ENCODE results near the gene SESN3.
"Not testable (repeated sequence)": the region's sequence is repeated elsewhere in the genome, so short reads cannot be mapped to it uniquely, and the experiment has no call there.

SESN3 gene

DNA sequence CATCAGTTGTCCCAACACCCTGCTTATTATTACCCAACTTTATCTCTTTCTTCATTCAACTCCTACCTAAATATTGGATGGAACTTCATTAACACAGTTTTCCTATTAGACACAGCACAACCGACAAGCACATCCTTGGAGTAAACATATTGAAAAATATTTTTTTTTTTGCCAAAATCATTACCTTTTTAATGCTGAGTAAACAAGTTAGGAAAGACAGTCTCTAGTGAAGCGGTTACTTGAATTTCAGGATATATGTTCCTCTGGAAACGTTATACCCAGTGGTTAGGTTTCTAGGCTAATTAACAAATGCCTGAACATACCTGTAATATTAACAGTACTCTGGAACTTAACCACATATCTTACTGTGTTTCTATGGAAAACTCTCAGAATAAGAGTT, 11.4 kb downstream of the SESN3 start:
- H3K4me3 ChIP-seq (ENCODE audit: low read length): no peak overlapping the region
- no peak for TF ChIP-seq ZNF274 (IDR thresholded peaks at IDR 0.05; ENCODE audit: low read depth, low read length)

- no peak overlapping the region for H3K4me3 ChIP-seq (ENCODE audit: low read length)
- no peak for TF ChIP-seq ZNF274 (IDR thresholded peaks at IDR 0.05; ENCODE audit: low read depth, low read length)
Measured at GRCh38 chr11:95218149-95218548, 12.9 kb downstream of the SESN3 start.

DNA sequence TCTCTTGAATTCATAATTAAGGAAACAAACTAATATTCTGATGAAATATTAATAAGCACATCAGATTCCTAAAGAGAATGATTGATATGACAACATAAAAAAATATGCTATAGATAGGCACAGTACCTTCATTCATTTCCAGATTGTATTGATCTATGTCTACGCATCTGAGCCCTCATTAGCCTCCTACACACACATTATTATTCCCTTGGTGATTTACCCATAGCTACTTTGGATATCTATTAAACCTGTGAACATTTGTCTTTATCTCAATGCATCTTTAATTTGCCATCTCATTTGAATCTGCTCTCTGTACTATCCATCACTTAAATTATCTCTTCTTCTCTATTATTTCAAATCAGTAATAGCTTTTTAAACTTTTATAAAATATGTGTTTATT, 18.4 kb downstream of the SESN3 start:
- no peak overlapping the region for H3K4me3 ChIP-seq (ENCODE audit: low read length)
- TF ChIP-seq ZNF274 (IDR thresholded peaks at IDR 0.05; ENCODE audit: low read depth, low read length): no peak

- not testable (repeated sequence) for H3K4me3 ChIP-seq (ENCODE audit: low read length)
Measured at GRCh38 chr11:95209535-95209934, 21.5 kb downstream of the SESN3 start.

- no peak overlapping the region for H3K4me3 ChIP-seq (ENCODE audit: low read length)
- no peak for TF ChIP-seq ZNF274 (IDR thresholded peaks at IDR 0.05; ENCODE audit: low read depth, low read length)
Measured at GRCh38 chr11:95200781-95201457, 30.1 kb downstream of the SESN3 start.

DNA sequence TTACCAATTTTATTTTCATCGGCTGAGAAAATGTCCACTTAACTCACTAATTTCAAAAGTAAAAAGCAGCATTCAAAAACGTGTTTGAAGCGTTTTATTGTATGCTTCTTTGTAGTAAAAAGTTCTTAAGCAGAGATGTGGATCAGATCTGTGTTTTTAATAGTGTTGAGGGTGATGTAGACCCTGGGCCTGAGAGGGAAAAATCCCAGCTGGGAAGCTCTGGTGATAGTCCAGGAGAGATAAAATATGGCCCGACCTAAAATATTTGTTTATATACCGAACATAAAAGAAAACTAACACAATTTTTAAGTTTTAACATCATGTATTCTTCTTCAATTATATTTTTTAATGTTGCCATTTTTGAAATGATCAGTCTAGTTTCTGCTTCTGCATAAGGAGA, 35.2 kb downstream of the SESN3 start:
- no peak for TF ChIP-seq ZNF274 (IDR thresholded peaks at IDR 0.05; ENCODE audit: low read depth, low read length)
- H3K4me3 ChIP-seq (ENCODE audit: low read length): no peak overlapping the region

DNA sequence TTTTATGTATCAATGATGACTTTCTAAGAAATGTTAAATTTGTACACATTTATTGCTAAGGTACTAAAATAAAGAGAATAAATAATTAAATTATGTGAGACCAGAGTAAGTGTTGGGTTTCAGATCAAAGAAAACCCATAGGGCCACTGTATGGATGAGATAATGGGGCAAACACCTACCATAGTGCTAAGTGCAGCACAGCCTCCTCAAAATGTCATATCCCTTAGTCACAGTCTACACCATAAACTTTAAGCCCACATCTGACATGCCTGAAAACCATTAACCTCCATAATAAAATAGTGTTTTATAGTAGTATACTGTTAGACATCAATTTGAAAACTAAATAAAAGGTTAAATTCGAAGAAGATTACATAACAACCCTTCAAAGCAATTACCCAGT, 37.5 kb downstream of the SESN3 start:
- TF ChIP-seq ZNF274 (IDR thresholded peaks at IDR 0.05; ENCODE audit: low read depth, low read length): no peak
- H3K4me3 ChIP-seq (ENCODE audit: low read length): no peak overlapping the region

DNA sequence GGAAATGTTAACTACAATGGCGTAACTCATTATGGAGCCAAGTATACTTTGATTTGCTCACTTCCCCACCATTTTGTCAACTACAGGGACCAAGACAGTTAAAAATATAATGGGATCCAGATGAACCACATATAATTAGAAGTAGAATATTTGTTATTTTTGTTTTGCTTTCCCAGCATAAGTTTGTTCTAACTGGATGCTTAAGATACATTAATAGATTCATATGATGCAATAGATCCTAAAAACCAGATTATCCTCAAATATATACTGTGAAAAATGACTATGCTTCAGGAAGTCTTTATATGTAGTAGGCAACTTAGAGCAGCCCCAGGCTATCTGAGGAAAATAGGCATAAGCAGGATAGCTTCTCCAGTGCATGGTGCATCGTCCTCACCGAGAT, 38.3 kb downstream of the SESN3 start:
- no peak for TF ChIP-seq ZNF274 (IDR thresholded peaks at IDR 0.05; ENCODE audit: low read depth, low read length)
- H3K4me3 ChIP-seq (ENCODE audit: low read length): no peak overlapping the region

DNA sequence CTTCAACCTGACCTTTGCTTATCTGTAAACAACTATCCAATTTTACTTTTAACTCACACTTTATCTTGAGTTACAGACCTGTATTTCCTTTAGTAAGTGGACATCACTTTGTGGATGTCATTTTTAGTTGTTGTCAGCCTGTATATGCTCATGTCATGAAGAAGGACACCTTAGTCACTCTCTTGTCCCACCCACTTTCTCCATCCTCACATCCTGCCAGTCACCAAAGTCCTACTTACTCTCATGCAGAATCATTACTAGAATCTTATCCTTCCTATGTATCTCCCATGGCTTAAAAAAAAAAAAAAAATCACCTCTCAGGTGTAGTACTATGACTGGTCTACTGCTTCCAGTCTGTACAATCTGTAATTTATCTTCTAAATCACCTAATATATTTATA, 43.3 kb downstream of the SESN3 start:
- no peak overlapping the region for H3K4me3 ChIP-seq (ENCODE audit: low read length)
- no peak for TF ChIP-seq ZNF274 (IDR thresholded peaks at IDR 0.05; ENCODE audit: low read depth, low read length)

DNA sequence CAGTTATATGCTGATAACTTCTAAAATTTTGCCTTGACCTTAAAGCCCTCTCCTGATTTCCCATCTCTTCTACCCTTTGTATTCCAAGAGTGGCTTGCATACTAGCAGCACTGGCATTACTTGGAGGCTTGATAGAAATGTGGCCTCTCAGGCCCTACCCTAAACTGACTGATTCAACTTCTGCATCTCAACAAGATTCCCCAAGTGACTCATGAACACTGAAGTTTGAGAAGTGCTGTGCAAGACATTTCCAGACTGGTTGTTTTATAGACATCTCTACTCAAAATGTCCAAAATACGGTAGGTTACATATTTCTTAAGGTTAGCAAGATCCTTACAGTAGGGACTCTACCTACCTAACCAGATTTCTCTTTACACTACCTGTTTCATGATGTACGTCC, 48.6 kb downstream of the SESN3 start:
- no peak overlapping the region for H3K4me3 ChIP-seq (ENCODE audit: low read length)
- no peak for TF ChIP-seq ZNF274 (IDR thresholded peaks at IDR 0.05; ENCODE audit: low read depth, low read length)

DNA sequence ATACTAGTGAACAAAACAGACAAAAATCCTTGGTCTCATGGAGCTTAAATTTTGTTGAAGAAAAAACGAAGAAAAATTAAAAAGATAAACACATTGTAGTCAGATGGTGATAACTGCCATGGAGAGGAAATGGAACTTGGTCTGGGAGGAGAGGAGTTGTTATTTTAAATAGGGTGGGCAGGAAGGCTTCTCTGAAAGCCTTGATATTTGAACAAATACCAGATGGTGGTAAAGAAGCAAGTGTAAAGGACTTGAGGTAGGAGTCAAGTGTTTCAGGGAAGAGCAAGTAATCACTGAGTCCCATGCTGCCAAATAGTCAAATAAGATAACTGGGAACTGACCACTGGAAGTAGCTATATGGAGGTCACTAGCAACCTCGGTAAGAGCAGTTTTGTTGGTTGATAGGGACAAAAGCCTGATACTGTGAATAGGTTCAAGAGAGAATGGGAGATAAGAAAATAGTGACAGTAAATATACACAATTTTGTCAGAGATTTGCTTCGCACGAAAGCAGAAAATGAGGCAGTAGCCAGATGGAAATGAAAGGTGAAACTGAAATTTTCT, 55.1 kb downstream of the SESN3 start:
- TF ChIP-seq ZNF274 (IDR thresholded peaks at IDR 0.05; ENCODE audit: low read depth, low read length): no peak

DNA sequence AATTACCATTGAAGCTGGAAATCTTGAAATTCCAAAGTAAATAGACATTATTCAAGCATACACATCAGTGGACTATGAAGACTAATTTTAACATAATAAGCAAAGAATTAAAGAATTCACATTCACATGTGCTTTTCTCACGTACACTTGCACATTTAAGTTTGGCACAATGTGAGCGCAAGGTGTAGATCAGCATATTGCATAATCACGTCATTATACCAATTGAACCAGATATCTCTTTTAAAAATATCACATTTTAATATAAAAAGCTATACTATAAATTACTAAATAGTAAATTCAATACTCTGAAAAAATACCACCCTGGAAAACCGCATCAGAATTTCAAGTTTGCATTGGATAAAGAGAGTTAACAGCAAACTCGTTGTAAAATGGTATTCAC, 60.7 kb downstream of the SESN3 start:
- TF ChIP-seq ZNF274 (IDR thresholded peaks at IDR 0.05; ENCODE audit: low read depth, low read length): no peak
- H3K4me3 ChIP-seq (ENCODE audit: low read length): no peak overlapping the region

More for the DNA sequence above, 55.1 kb downstream of the SESN3 start:
- no peak overlapping the region for H3K4me3 ChIP-seq (ENCODE audit: low read length)

DNA sequence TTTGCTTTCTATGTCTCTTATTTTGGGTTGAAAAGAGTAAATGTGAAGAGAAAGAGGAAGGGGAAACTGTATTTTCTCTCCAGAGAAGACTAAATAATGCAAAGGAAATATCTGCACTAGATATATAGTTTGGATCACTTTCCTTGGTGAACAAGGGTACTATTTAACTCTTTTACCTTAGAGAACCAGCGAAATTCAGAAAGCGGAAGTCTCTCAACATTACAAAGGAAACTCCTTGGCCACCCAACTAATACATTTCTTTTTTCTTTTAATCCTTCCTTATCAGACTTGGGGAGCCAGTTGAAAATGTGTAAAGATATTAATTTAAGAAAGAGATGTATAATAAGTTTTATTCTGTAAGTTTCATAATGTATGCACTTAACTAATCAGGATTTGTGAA, 64.2 kb downstream of the SESN3 start:
- H3K4me3 ChIP-seq (ENCODE audit: low read length): no peak overlapping the region
- TF ChIP-seq ZNF274 (IDR thresholded peaks at IDR 0.05; ENCODE audit: low read depth, low read length): no peak

GRCh38 chr11:95165638-95166037, 65.4 kb downstream of the SESN3 start:
- TF ChIP-seq ZNF274 (IDR thresholded peaks at IDR 0.05; ENCODE audit: low read depth, low read length): no peak

GRCh38 chr11:95163106-95163505, 67.9 kb downstream of the SESN3 start:
- TF ChIP-seq ZNF274 (IDR thresholded peaks at IDR 0.05; ENCODE audit: low read depth, low read length): no peak
- no peak overlapping the region for H3K4me3 ChIP-seq (ENCODE audit: low read length)

More at GRCh38 chr11:95165638-95166037, 65.4 kb downstream of the SESN3 start:
- no peak overlapping the region for H3K4me3 ChIP-seq (ENCODE audit: low read length)

- TF ChIP-seq ZNF274 (IDR thresholded peaks at IDR 0.05; ENCODE audit: low read depth, low read length): no peak
- no peak overlapping the region for H3K4me3 ChIP-seq (ENCODE audit: low read length)
Measured at GRCh38 chr11:95161248-95161647, 69.8 kb downstream of the SESN3 start.

All from GM08714 (cell line).